ENCODE results near the gene TANC1.

Gene TANC1

GRCh38 chr2:159262226-159262625 is 293.8 kb downstream of the TANC1 start:
- TF ChIP-seq FOXP2 (optimal IDR thresholded peaks at IDR 0.05; ENCODE audit: borderline replicate concordance, extremely low read depth, extremely low read length, insufficient read depth) (no peak), POLR2AphosphoS5 (IDR thresholded peaks at IDR 0.05; ENCODE audit: low read depth, low read length) (no peak), SIN3A (IDR thresholded peaks at IDR 0.05; ENCODE audit: borderline replicate concordance, insufficient read depth, low read length) (no peak), TAF1 (IDR thresholded peaks at IDR 0.05; ENCODE audit: borderline replicate concordance, insufficient read depth, low read length) (no peak)
- TF ChIP-seq, protein P1, sequence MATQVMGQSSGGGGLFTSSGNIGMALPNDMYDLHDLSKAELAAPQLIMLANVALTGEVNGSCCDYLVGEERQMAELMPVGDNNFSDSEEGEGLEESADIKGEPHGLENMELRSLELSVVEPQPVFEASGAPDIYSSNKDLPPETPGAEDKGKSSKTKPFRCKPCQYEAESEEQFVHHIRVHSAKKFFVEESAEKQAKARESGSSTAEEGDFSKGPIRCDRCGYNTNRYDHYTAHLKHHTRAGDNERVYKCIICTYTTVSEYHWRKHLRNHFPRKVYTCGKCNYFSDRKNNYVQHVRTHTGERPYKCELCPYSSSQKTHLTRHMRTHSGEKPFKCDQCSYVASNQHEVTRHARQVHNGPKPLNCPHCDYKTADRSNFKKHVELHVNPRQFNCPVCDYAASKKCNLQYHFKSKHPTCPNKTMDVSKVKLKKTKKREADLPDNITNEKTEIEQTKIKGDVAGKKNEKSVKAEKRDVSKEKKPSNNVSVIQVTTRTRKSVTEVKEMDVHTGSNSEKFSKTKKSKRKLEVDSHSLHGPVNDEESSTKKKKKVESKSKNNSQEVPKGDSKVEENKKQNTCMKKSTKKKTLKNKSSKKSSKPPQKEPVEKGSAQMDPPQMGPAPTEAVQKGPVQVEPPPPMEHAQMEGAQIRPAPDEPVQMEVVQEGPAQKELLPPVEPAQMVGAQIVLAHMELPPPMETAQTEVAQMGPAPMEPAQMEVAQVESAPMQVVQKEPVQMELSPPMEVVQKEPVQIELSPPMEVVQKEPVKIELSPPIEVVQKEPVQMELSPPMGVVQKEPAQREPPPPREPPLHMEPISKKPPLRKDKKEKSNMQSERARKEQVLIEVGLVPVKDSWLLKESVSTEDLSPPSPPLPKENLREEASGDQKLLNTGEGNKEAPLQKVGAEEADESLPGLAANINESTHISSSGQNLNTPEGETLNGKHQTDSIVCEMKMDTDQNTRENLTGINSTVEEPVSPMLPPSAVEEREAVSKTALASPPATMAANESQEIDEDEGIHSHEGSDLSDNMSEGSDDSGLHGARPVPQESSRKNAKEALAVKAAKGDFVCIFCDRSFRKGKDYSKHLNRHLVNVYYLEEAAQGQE (IDR thresholded peaks at IDR 0.05; ENCODE audit: insufficient read depth in 1 of 2, low read depth in 2 of 2, low read length in 2 of 2): no peak

DNA sequence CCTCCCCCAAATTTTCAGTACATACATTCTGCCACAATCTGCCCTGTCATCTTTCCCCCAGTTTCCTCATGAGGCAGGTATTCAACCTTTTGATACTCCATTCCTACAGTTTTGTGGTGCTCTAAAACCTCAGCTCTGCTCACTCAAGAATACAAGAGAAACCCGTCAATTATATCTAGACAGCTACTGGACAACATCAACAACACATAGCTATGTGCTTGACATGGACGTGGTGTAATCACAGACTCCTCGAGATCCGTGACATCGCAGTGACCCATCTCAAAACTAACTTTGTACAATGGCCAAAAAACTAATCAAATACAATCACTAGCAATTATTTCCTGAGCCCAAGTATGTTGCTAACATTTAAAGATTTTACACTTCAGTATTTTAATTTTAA is 294.5 kb downstream of the TANC1 start:
- TF ChIP-seq, protein P1 (IDR thresholded peaks at IDR 0.05; ENCODE audit: insufficient read depth in 1 of 2, low read depth in 2 of 2, low read length in 2 of 2): no peak
- TF ChIP-seq POLR2AphosphoS5 (IDR thresholded peaks at IDR 0.05; ENCODE audit: low read depth, low read length) (no peak), FOXP2 (optimal IDR thresholded peaks at IDR 0.05; ENCODE audit: borderline replicate concordance, extremely low read depth, extremely low read length, insufficient read depth) (no peak), SIN3A (IDR thresholded peaks at IDR 0.05; ENCODE audit: borderline replicate concordance, insufficient read depth, low read length) (no peak), TAF1 (IDR thresholded peaks at IDR 0.05; ENCODE audit: borderline replicate concordance, insufficient read depth, low read length) (no peak)

DNA sequence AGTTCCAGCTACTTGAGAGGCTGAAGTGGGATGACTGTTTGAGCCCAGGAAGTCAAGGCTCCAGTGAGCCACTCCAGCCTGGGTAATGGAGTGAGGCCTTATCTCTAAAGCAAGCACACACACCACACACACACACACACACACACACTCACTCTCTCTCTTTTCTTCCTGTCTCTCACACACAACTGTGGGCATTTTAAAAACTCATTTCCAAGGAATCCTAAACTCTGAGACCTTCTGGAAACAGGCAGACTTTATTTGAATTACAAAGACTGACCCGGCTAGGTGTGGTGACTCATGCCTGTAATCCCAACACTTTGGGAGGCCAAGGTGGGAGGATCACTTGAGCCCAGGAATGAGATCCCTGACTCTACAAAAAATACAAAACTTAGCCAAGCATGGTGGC is 296.7 kb downstream of the TANC1 start:
- TF ChIP-seq TAF1 (IDR thresholded peaks at IDR 0.05; ENCODE audit: borderline replicate concordance, insufficient read depth, low read length): no peak
- no peak for TF ChIP-seq FOXP2 (optimal IDR thresholded peaks at IDR 0.05; ENCODE audit: borderline replicate concordance, extremely low read depth, extremely low read length, insufficient read depth)
- TF ChIP-seq, protein P1 (IDR thresholded peaks at IDR 0.05; ENCODE audit: insufficient read depth in 1 of 2, low read depth in 2 of 2, low read length in 2 of 2): no peak
- no peak for TF ChIP-seq SIN3A (IDR thresholded peaks at IDR 0.05; ENCODE audit: borderline replicate concordance, insufficient read depth, low read length)
- TF ChIP-seq POLR2AphosphoS5 (IDR thresholded peaks at IDR 0.05; ENCODE audit: low read depth, low read length): no peak

- TF ChIP-seq SIN3A (IDR thresholded peaks at IDR 0.05; ENCODE audit: borderline replicate concordance, insufficient read depth, low read length): no peak
- TF ChIP-seq FOXP2 (optimal IDR thresholded peaks at IDR 0.05; ENCODE audit: borderline replicate concordance, extremely low read depth, extremely low read length, insufficient read depth): no peak
- no peak for TF ChIP-seq POLR2AphosphoS5 (IDR thresholded peaks at IDR 0.05; ENCODE audit: low read depth, low read length)
- TF ChIP-seq, protein P1 (IDR thresholded peaks at IDR 0.05; ENCODE audit: insufficient read depth in 1 of 2, low read depth in 2 of 2, low read length in 2 of 2): no peak
- TF ChIP-seq TAF1 (IDR thresholded peaks at IDR 0.05; ENCODE audit: borderline replicate concordance, insufficient read depth, low read length): no peak
Observed at GRCh38 chr2:159266554-159266953, 298.1 kb downstream of the TANC1 start.

DNA sequence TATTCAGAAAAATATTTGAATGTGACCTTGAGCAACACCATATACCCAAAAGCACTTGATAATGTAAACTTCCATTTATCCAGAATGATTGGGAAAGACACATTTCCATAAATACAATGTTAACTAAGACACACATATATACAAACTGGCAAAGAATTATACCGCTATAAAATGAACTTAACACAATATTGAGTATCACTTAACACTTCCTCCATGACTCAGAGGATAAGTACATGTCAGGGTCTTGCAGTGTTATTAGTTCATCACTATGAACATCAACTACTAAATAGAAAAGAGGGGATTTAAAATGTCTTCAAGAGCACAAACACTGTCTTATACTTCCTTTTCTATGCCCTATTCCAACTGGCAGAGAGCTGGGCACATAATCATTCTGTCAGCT is 299.5 kb downstream of the TANC1 start:
- TF ChIP-seq POLR2AphosphoS5 (IDR thresholded peaks at IDR 0.05; ENCODE audit: low read depth, low read length) (no peak), FOXP2 (optimal IDR thresholded peaks at IDR 0.05; ENCODE audit: borderline replicate concordance, extremely low read depth, extremely low read length, insufficient read depth) (no peak), TAF1 (IDR thresholded peaks at IDR 0.05; ENCODE audit: borderline replicate concordance, insufficient read depth, low read length) (no peak), SIN3A (IDR thresholded peaks at IDR 0.05; ENCODE audit: borderline replicate concordance, insufficient read depth, low read length) (no peak)
- TF ChIP-seq, protein P1 (IDR thresholded peaks at IDR 0.05; ENCODE audit: insufficient read depth in 1 of 2, low read depth in 2 of 2, low read length in 2 of 2): no peak

All from PFSK-1 (cell line).